ENCODE data around the gene SLC7A7. TPM values are rescaled to one million over a fixed set of nuclear protein-coding genes. Genes with fewer than 3 reads are reported as not detected.

The SLC7A7 gene
- total and polyA plus RNA-seq, 9 of the 15 experiments (the other 6 are each of a cell fraction or from before 2014, with no cell fraction given) = 0.07 to 0.68 (median 0.41) TPM

GRCh38 chr14:22829661-22830442 is 14.6 kb upstream of the SLC7A7 start, which contains the start of gene MRPL52 (continued):
- 0 out of 2 replicates have a peak, but pooled peaks have one; percentile 24 for TF ChIP-seq ZNF407 (IDR thresholded peaks at IDR 0.05; ENCODE audit: low read depth)
- TF ChIP-seq ATF6 (CRISPR knock-in tag; IDR thresholded peaks at IDR 0.05) = no peak
- no peak for TF ChIP-seq CBX2 (IDR thresholded peaks at IDR 0.05; ENCODE audit: insufficient read depth, low read length, poor library complexity, severe bottlenecking)
- no peak for TF ChIP-seq HMG20A (CRISPR knock-in tag; conservative IDR thresholded peaks at IDR 0.05)
- TF ChIP-seq THRAP3 (IDR thresholded peaks at IDR 0.05; ENCODE audit: borderline replicate concordance) = no peak
- TF ChIP-seq E2F4 (CRISPR knock-in tag; IDR thresholded peaks at IDR 0.05; ENCODE audit: low read depth) = no peak
- no peak for TF ChIP-seq ILK (tag; IDR thresholded peaks at IDR 0.05; ENCODE audit: borderline replicate concordance, low read depth)
- TF ChIP-seq BRF1 (IDR thresholded peaks at IDR 0.05; ENCODE audit: borderline replicate concordance, extremely low read depth, insufficient read length) = no peak
- no peak for TF ChIP-seq MTA3 (IDR thresholded peaks at IDR 0.05; ENCODE audit: borderline replicate concordance)
- TF ChIP-seq ZBTB34 (CRISPR knock-in tag; IDR thresholded peaks at IDR 0.05) = no peak
- TF ChIP-seq RNF2 (IDR thresholded peaks at IDR 0.05) = no peak
- no peak for TF ChIP-seq USF2 (CRISPR knock-in tag; IDR thresholded peaks at IDR 0.05)
